HepG2 (cell line): ENCODE data around the gene HABP2. TPM values are rescaled to one million over a fixed set of nuclear protein-coding genes. Genes with fewer than 3 reads are reported as not detected.

ENCODE experiments used
- AHR ChIP-seq: IDR thresholded peaks from 2 replicates; pipeline ENCODE4 v1.6.1; 2018; ENCODE audit warnings: missing genetic modification reagents, missing compliant biosample characterization
- CBX5 ChIP-seq: sonication (generic); formaldehyde crosslinking; IDR thresholded peaks from 2 replicates; pipeline ENCODE4 v1.4.0; 2020; ENCODE audit warnings: missing genetic modification reagents, borderline replicate concordance
- FOSL2 ChIP-seq: sonication (generic); formaldehyde crosslinking; IDR thresholded peaks from 2 replicates; pipeline ENCODE4 v1.4.0; 2020; ENCODE audit warnings: missing genetic modification reagents
- FOXO1 ChIP-seq: sonication (generic); formaldehyde crosslinking; IDR thresholded peaks from 2 replicates; pipeline ENCODE4 v1.4.0; 2020; ENCODE audit warnings: missing genetic modification reagents
- HMG20A ChIP-seq: IDR thresholded peaks from 2 replicates; pipeline ENCODE4 v1.6.1; 2016; ENCODE audit warnings: borderline replicate concordance
- NFKB2 ChIP-seq: sonication (generic); formaldehyde crosslinking; IDR thresholded peaks from 2 replicates; pipeline ENCODE4 v1.4.0; 2020; ENCODE audit warnings: missing genetic modification reagents, borderline replicate concordance
- NONO ChIP-seq, 2 experiments: fragments of 450-650 bp in 1 of 2; sonication (generic) in 1 of 2; formaldehyde crosslinking in 1 of 2; IDR thresholded peaks in 1 of 2; conservative IDR thresholded peaks in 1 of 2; 2 replicates each; pipeline versions ENCODE4 v1.6.1 to v1.8.0; 2017 to 2022; ENCODE audit warnings: mild to moderate bottlenecking in 1 of 2, missing genetic modification reagents in 1 of 2, moderate library complexity in 1 of 2
- NR2F1 ChIP-seq, 2 experiments: fragments of 450-650 bp in 1 of 2; formaldehyde crosslinking in 1 of 2; IDR thresholded peaks; 2 replicates each; pipeline versions ENCODE4 v1.5.0 to v1.6.1; 2016 to 2020; ENCODE audit warnings: mild to moderate bottlenecking in 1 of 2, missing compliant biosample characterization in 1 of 2, missing genetic modification reagents in 1 of 2, moderate library complexity in 1 of 2
- RCOR2 ChIP-seq: IDR thresholded peaks from 2 replicates; pipeline ENCODE4 v1.6.1; 2016; ENCODE audit warnings: missing biosample characterization, missing genetic modification reagents
- REPIN1 ChIP-seq: sonication (generic); formaldehyde crosslinking; IDR thresholded peaks from 2 replicates; pipeline ENCODE4 v1.8.0; 2022; ENCODE audit warnings: missing genetic modification reagents, low read depth, mild to moderate bottlenecking, borderline replicate concordance
- SNAPC2 ChIP-seq: sonication (generic); formaldehyde crosslinking; IDR thresholded peaks from 2 replicates; pipeline ENCODE4 v1.8.1; 2022; ENCODE audit warnings: mild to moderate bottlenecking, missing genetic modification reagents
- ZBTB7B ChIP-seq: sonication (generic); formaldehyde crosslinking; IDR thresholded peaks from 2 replicates; pipeline ENCODE4 v1.4.0; 2020; ENCODE audit warnings: missing genetic modification reagents
- ZNF773 ChIP-seq: sonication (generic); formaldehyde crosslinking; IDR thresholded peaks from 2 replicates; pipeline ENCODE4 v1.4.0; 2020; ENCODE audit warnings: missing genetic modification reagents, borderline replicate concordance
- polyA plus RNA-seq, 8 experiments: library from polyadenylated mRNA; depleted of rRNA in 3 of 8; stranded (reverse) in 7 of 8; unstranded in 1 of 8; fragments of >200 nt; fragmentation: Illumina TruSeq in 4 of 8; extraction: Trizol in 4 of 8; gene quantifications; 2 replicates each; pipeline versions ENCODE4 v1.2.1 to v1.2.3, GENCODE V29; 2011 to 2016; ENCODE audit warnings: low read depth in 4 of 8, missing spikeins in 1 of 8, mixed read lengths in 1 of 8; ENCODE audit not compliant: insufficient read depth in 1 of 8
- total RNA-seq, 5 experiments: library from RNA; depleted of rRNA; stranded (reverse); fragments of >200 nt; fragmentation: Illumina TruSeq; extraction: Trizol; gene quantifications; 2 replicates each; pipeline ENCODE4 v1.2.3, GENCODE V29; 2016; ENCODE audit warnings: low read depth in 1 of 5
- TF ChIP-seq, protein P1 (sequence below), 2 experiments: sonication (generic) in 1 of 2; formaldehyde crosslinking in 1 of 2; IDR thresholded peaks; 2 replicates each; pipeline versions ENCODE4 v1.6.1 to v1.9.0; 2014 to 2022; ENCODE audit warnings: antibody characterized with exemption in 1 of 2, borderline replicate concordance in 1 of 2, inconsistent platforms in 1 of 2, low read depth in 1 of 2, missing genetic modification reagents in 1 of 2
- TF ChIP-seq, protein P2 (sequence below): sonication (generic); formaldehyde crosslinking; IDR thresholded peaks from 2 replicates; pipeline ENCODE4 v1.8.1; 2023; ENCODE audit warnings: missing genetic modification reagents, mild to moderate bottlenecking, borderline replicate concordance
- TF ChIP-seq, protein P3 (sequence below): sonication (generic); formaldehyde crosslinking; IDR thresholded peaks from 2 replicates; pipeline ENCODE4 v1.4.0; 2020; ENCODE audit warnings: missing genetic modification reagents
- TF ChIP-seq, protein P4 (sequence below): IDR thresholded peaks from 2 replicates; pipeline ENCODE4 v1.6.1; 2016; ENCODE audit warnings: missing genetic modification reagents, missing compliant biosample characterization
- TF ChIP-seq, protein P5 (sequence below): sonication (generic); formaldehyde crosslinking; IDR thresholded peaks from 2 replicates; pipeline ENCODE4 v1.5.0; 2020; ENCODE audit warnings: mild to moderate bottlenecking, missing genetic modification reagents, moderate library complexity

HABP2 gene
- total and polyA plus RNA-seq, 2 of the 13 experiments (the other 11 are each of a cell fraction or from before 2014, with no cell fraction given), result 0.12 to 0.13 TPM

DNA sequence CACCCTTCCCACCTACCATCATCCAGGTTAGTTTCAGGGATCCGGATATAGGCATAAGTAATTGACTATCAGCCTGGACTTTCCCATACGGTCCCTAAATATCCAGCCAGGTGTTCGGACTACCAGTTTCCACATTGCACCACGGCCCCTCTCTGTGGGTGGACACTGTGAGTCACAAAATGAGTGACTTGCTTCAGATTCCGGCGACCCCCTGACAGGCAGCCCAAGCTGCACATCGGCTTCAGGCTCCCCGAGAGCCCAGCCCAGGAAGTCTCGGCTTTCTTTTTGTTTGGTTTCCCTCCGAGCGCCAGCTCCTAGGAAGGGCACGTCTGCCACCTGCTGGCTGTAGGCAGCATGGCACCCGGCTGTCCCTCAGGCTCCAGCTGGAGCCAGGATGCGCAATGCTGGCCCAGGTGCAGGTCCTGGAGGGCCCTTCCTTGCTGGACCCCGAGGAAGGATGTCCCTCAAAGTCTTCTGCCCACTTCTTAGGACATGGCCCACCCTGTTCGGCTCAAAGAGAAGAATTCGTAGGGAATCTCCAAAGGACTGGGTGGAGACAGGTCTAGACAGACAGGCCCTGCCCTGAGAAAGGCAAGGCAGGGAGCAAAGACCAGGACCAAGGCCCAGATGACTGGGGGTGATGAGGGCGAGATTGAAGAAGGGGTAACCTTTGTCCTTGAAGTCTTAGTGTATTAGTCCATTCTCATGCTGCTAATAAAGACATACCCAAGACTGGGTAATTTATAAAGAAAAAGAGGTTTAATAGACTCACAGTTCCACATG, 10.6 kb downstream of the HABP2 start (continued):
- TF ChIP-seq, protein P1, sequence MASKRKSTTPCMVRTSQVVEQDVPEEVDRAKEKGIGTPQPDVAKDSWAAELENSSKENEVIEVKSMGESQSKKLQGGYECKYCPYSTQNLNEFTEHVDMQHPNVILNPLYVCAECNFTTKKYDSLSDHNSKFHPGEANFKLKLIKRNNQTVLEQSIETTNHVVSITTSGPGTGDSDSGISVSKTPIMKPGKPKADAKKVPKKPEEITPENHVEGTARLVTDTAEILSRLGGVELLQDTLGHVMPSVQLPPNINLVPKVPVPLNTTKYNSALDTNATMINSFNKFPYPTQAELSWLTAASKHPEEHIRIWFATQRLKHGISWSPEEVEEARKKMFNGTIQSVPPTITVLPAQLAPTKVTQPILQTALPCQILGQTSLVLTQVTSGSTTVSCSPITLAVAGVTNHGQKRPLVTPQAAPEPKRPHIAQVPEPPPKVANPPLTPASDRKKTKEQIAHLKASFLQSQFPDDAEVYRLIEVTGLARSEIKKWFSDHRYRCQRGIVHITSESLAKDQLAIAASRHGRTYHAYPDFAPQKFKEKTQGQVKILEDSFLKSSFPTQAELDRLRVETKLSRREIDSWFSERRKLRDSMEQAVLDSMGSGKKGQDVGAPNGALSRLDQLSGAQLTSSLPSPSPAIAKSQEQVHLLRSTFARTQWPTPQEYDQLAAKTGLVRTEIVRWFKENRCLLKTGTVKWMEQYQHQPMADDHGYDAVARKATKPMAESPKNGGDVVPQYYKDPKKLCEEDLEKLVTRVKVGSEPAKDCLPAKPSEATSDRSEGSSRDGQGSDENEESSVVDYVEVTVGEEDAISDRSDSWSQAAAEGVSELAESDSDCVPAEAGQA (IDR thresholded peaks at IDR 0.05; ENCODE audit: low read depth), result no peak
- TF ChIP-seq, protein P1 (CRISPR knock-in tag; IDR thresholded peaks at IDR 0.05; ENCODE audit: borderline replicate concordance), result no peak
- TF ChIP-seq ZNF773 (CRISPR knock-in tag), result no peak
- TF ChIP-seq RCOR2, result no peak
- peak; percentile 37; the same call in 1 of the 2 replicates for TF ChIP-seq NFKB2 (CRISPR knock-in tag)
- TF ChIP-seq CBX5 (CRISPR knock-in tag), result 0 out of 2 replicates have a peak, but pooled peaks have one; percentile 50
- no peak for TF ChIP-seq REPIN1 (CRISPR knock-in tag)
- TF ChIP-seq, protein P2, sequence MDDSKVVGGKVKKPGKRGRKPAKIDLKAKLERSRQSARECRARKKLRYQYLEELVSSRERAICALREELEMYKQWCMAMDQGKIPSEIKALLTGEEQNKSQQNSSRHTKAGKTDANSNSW, result no peak
- TF ChIP-seq, protein P3, sequence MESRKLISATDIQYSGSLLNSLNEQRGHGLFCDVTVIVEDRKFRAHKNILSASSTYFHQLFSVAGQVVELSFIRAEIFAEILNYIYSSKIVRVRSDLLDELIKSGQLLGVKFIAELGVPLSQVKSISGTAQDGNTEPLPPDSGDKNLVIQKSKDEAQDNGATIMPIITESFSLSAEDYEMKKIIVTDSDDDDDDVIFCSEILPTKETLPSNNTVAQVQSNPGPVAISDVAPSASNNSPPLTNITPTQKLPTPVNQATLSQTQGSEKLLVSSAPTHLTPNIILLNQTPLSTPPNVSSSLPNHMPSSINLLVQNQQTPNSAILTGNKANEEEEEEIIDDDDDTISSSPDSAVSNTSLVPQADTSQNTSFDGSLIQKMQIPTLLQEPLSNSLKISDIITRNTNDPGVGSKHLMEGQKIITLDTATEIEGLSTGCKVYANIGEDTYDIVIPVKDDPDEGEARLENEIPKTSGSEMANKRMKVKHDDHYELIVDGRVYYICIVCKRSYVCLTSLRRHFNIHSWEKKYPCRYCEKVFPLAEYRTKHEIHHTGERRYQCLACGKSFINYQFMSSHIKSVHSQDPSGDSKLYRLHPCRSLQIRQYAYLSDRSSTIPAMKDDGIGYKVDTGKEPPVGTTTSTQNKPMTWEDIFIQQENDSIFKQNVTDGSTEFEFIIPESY, result 0 out of 2 replicates have a peak, but pooled peaks have one; percentile 30
- TF ChIP-seq, protein P4, sequence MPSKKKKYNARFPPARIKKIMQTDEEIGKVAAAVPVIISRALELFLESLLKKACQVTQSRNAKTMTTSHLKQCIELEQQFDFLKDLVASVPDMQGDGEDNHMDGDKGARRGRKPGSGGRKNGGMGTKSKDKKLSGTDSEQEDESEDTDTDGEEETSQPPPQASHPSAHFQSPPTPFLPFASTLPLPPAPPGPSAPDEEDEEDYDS (CRISPR knock-in tag), result no peak
- peak; percentile 82; the same call in 1 of the 2 replicates for TF ChIP-seq AHR
- no peak for TF ChIP-seq NR2F1 (CRISPR knock-in tag; IDR thresholded peaks at IDR 0.05)
- no peak for TF ChIP-seq FOXO1
- TF ChIP-seq FOSL2 (CRISPR knock-in tag), result peak; percentile 13; the same call in 1 of the 2 replicates
- TF ChIP-seq ZBTB7B (CRISPR knock-in tag), result no peak
- no peak for TF ChIP-seq HMG20A (CRISPR knock-in tag)
- TF ChIP-seq, protein P5, sequence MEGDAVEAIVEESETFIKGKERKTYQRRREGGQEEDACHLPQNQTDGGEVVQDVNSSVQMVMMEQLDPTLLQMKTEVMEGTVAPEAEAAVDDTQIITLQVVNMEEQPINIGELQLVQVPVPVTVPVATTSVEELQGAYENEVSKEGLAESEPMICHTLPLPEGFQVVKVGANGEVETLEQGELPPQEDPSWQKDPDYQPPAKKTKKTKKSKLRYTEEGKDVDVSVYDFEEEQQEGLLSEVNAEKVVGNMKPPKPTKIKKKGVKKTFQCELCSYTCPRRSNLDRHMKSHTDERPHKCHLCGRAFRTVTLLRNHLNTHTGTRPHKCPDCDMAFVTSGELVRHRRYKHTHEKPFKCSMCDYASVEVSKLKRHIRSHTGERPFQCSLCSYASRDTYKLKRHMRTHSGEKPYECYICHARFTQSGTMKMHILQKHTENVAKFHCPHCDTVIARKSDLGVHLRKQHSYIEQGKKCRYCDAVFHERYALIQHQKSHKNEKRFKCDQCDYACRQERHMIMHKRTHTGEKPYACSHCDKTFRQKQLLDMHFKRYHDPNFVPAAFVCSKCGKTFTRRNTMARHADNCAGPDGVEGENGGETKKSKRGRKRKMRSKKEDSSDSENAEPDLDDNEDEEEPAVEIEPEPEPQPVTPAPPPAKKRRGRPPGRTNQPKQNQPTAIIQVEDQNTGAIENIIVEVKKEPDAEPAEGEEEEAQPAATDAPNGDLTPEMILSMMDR, result peak; percentile 97
- no peak for TF ChIP-seq SNAPC2 (CRISPR knock-in tag)
- TF ChIP-seq NONO (IDR thresholded peaks at IDR 0.05), result no peak
- TF ChIP-seq NONO (CRISPR knock-in tag; conservative IDR thresholded peaks at IDR 0.05), result 0 out of 2 replicates have a peak, but pooled peaks have one; percentile 18
